ENCODE data around the gene SLC44A2. TPM values are rescaled to one million over a fixed set of nuclear protein-coding genes. Genes with fewer than 3 reads are reported as not detected.

Gene SLC44A2
- total RNA-seq, 4 donors from 2014 or later: 59.7 to 82.8 (median 69.8) TPM

DNA sequence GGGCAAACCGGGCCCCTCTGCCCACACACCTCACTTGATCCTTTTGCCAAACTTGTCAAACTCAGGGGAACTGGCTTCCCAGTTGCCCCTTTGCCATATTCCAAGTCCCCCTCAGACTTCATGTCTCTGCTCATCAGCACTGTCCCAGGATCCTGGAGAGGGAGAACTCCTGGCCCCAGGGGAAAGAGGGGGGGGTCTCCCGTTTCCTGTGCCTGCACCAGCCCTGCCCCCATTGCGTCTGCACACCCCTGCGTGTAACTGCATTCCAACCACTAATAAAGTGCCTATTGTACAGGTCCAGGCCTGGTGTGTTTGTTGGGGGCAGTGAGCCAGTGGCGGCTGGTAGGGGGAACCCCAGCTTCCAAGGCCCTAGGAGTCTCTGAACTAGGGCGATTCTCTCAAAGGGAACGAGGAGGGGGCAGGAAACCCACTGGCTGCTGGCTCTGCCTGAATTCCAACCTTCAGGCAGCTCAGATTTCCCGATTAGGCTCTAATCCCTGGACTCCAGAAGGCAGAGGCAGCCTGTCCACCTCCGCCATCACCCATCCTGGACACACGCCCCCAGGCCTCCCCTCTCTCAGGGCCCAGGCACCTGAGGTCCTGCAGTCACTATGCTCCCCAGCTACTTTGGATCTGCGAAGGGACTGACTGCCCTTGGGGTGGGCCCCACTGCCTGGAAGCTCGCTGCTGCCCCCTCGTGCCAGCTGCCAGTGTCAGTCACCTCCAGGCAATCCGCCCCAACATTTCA lies 19.1 kb downstream of the SLC44A2 start:
- intact Hi-C loops (cut with DNase I): loop anchor here (2.0 kb wide), 1 partner anchor 64 kb away; no protein-coding TSS in a partner anchor
- H3K27me3 ChIP-seq: no peaks in the 10 kb centered on the region
- no peak overlapping the region for H3K4me3 ChIP-seq
- H3K9me3 ChIP-seq: no peaks in the 10 kb centered on the region
- 9 to 12% methylated on average over 7 to 8 of the region's 14 CpGs for WGBS, 2 donors
- H3K36me3 ChIP-seq: peaks cover 5 to 51% (median 20%) of the 10 kb centered on the region in 3 donors
- peaks cover 6 to 46% (median 14%) of the 10 kb centered on the region in 3 donors for H3K4me1 ChIP-seq
- TF ChIP-seq, protein P1, sequence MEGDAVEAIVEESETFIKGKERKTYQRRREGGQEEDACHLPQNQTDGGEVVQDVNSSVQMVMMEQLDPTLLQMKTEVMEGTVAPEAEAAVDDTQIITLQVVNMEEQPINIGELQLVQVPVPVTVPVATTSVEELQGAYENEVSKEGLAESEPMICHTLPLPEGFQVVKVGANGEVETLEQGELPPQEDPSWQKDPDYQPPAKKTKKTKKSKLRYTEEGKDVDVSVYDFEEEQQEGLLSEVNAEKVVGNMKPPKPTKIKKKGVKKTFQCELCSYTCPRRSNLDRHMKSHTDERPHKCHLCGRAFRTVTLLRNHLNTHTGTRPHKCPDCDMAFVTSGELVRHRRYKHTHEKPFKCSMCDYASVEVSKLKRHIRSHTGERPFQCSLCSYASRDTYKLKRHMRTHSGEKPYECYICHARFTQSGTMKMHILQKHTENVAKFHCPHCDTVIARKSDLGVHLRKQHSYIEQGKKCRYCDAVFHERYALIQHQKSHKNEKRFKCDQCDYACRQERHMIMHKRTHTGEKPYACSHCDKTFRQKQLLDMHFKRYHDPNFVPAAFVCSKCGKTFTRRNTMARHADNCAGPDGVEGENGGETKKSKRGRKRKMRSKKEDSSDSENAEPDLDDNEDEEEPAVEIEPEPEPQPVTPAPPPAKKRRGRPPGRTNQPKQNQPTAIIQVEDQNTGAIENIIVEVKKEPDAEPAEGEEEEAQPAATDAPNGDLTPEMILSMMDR (IDR thresholded peaks at IDR 0.05): peak; percentile 75 to 95 (median 89)
- no peak for TF ChIP-seq POLR2A (IDR thresholded peaks at IDR 0.05)
- H3K27ac ChIP-seq: peak overlapping the region; percentile 56 to 75 (median 70)
- no peak for DNase-seq

DNA sequence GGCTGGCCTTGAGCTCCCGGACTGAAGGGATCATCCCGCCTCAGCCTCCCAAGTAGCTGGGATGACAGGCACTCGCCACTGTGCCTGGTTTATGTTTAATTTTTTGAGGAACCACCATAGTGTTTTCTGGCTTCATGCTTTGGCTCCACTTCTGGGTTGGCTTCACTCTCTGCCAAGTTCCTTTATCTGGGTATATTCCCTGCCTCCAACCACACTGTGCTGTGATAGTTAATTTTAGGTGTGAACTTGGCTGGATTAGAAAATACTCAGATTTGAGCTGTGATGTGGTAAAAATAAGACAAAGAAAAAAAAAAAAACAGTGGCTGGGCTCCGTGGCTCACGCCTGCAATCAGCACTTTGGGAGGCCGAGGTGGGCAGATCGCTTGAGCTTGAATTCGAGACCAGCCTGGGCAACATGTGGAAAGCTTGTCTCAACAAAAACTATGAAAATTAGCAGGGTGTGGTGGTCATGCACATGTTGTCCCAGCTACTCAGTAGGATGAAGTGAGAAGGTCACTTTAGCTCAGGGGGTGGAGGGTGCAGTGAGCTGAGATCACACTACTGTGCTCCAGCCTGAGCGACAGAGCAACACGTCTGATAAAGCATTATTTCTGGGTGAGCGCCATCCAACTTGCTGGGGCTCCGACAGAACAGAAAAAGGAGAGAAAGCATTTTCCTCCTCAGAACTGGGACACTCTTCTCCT lies 21.3 kb downstream of the SLC44A2 start:
- TF ChIP-seq, protein P1 (IDR thresholded peaks at IDR 0.05): no peak
- no peak for TF ChIP-seq POLR2A (IDR thresholded peaks at IDR 0.05)
- Histone ChIP-seq H3K4me1 (peaks cover 6 to 58% (median 18%) of the 10 kb centered on the region in 3 donors), H3K36me3 (peaks cover 0 to 29% (median 9%) of the 10 kb centered on the region in 3 donors), H3K27me3 (no peaks in the 10 kb centered on the region), H3K9me3 (no peaks in the 10 kb centered on the region), H3K27ac (peak overlapping the region in 2 of 4 donors; percentile 30 to 35), H3K4me3 (no peak overlapping the region)
- no peak for DNase-seq
- intact Hi-C loops (cut with DNase I): no loop called here
- WGBS, 2 donors: 57 to 60% methylated on average over 12 of the region's 12 CpGs

GRCh38 chr19:10648360-10648759 lies 23.0 kb downstream of the SLC44A2 start:
- no peak overlapping the region for H3K4me3 ChIP-seq
- intact Hi-C loops (cut with DNase I): no loop called here
- no peak overlapping the region for H3K27ac ChIP-seq
- peaks cover 0 to 12% (median 0%) of the 10 kb centered on the region in 3 donors for H3K36me3 ChIP-seq
- DNase-seq: no peak
- peaks cover 20 to 60% (median 29%) of the 10 kb centered on the region in 3 donors for H3K4me1 ChIP-seq
- no peak for TF ChIP-seq POLR2A (IDR thresholded peaks at IDR 0.05)
- TF ChIP-seq, protein P1 (IDR thresholded peaks at IDR 0.05): no peak
- no peaks in the 10 kb centered on the region for H3K9me3 ChIP-seq
- no peaks in the 10 kb centered on the region for H3K27me3 ChIP-seq
- WGBS, 2 donors: 84 to 86% methylated on average over 4 of the region's 4 CpGs

- Histone ChIP-seq H3K36me3 (no peaks in the 10 kb centered on the region), H3K4me3 (no peak overlapping the region), H3K27me3 (no peaks in the 10 kb centered on the region), H3K9me3 (no peaks in the 10 kb centered on the region), H3K27ac (peak overlapping the region in 1 of 4 donors; percentile 99), H3K4me1 (peaks cover 25 to 52% (median 30%) of the 10 kb centered on the region in 3 donors)
- no peak for DNase-seq
- TF ChIP-seq, protein P1 (IDR thresholded peaks at IDR 0.05): no peak
- TF ChIP-seq POLR2A (IDR thresholded peaks at IDR 0.05): no peak
- WGBS, 2 donors: 56 to 60% methylated on average over 4 of the region's 4 CpGs
- intact Hi-C loops (cut with DNase I): no loop called here
Observed at GRCh38 chr19:10651851-10652250, 26.5 kb downstream of the SLC44A2 start.

- peak overlapping the region; percentile 98 to 99 (median 99) for H3K27ac ChIP-seq
- no CpG with 5 or more reads among the region's 18 CpGs for WGBS, 2 donors
- H3K4me3 ChIP-seq: peak overlapping the region; percentile 74 to 99 (median 96)
- H3K4me1 ChIP-seq: peaks cover 25 to 64% (median 37%) of the 10 kb centered on the region in 3 donors
- H3K36me3 ChIP-seq: peaks cover 0 to 11% (median 0%) of the 10 kb centered on the region in 3 donors
- no peak for DNase-seq
- no peaks in the 10 kb centered on the region for H3K9me3 ChIP-seq
- H3K27me3 ChIP-seq: no peaks in the 10 kb centered on the region
- intact Hi-C loops (cut with DNase I): no loop called here
- TF ChIP-seq, protein P1 (IDR thresholded peaks at IDR 0.05): no peak
- TF ChIP-seq POLR2A (IDR thresholded peaks at IDR 0.05): no peak
Observed at GRCh38 chr19:10653482-10653731, 28.1 kb downstream of the SLC44A2 start.
